Stimulated activated effector memory CD8-positive, alpha-beta T cell treated with anti-CD3 and anti-CD28 coated beads, Interleukin-12 subunit alpha, Interleukin-12 subunit beta, amount 100 ng/mL, for 72 hours (primary cell): ENCODE data around the gene SPTBN4.
"Not testable (repeated sequence)": the region's sequence is repeated elsewhere in the genome, so short reads cannot be mapped to it uniquely, and the experiment has no call there.

ENCODE experiments used
- ATAC-seq: fragments of 150-1000 bp; cut with Tn5 transposase; 2 replicates; pipeline ENCODE4 v1.10.0; 2021
- DNase-seq, 2 donors: peaks; one replicate each; pipeline ENCODE4 v3.0.0; 2021 to 2022; ENCODE audit warnings: low spot score in 2 of 2
- H3K27ac Mint-ChIP-seq: one replicate; pipeline ENCODE4 v1.8.0; 2022; ENCODE audit warnings: mild to moderate bottlenecking, mixed read lengths
- H3K36me3 Mint-ChIP-seq: one replicate; pipeline ENCODE4 v1.8.0; 2022; ENCODE audit warnings: mild to moderate bottlenecking, mixed read lengths
- H3K4me1 Mint-ChIP-seq: one replicate; pipeline ENCODE4 v1.8.0; 2022; ENCODE audit warnings: mixed read lengths
- H3K4me3 Mint-ChIP-seq: one replicate; pipeline ENCODE4 v1.8.0; 2022; ENCODE audit warnings: mild to moderate bottlenecking, mixed read lengths
- H3K9me3 Mint-ChIP-seq: one replicate; pipeline ENCODE4 v1.8.0; 2022; ENCODE audit warnings: mixed read lengths

SPTBN4 gene

GRCh38 chr19:40617961-40618360 is 151.2 kb downstream of the SPTBN4 start:
- no peak for ATAC-seq
- peaks cover 96% of the 10 kb centered on the region for H3K36me3 Mint-ChIP-seq
- DNase-seq: no peak
- no peaks in the 10 kb centered on the region for H3K9me3 Mint-ChIP-seq
- no peak overlapping the region for H3K4me3 Mint-ChIP-seq
- no peak overlapping the region for H3K27ac Mint-ChIP-seq
- peaks cover 48% of the 10 kb centered on the region for H3K4me1 Mint-ChIP-seq

DNA sequence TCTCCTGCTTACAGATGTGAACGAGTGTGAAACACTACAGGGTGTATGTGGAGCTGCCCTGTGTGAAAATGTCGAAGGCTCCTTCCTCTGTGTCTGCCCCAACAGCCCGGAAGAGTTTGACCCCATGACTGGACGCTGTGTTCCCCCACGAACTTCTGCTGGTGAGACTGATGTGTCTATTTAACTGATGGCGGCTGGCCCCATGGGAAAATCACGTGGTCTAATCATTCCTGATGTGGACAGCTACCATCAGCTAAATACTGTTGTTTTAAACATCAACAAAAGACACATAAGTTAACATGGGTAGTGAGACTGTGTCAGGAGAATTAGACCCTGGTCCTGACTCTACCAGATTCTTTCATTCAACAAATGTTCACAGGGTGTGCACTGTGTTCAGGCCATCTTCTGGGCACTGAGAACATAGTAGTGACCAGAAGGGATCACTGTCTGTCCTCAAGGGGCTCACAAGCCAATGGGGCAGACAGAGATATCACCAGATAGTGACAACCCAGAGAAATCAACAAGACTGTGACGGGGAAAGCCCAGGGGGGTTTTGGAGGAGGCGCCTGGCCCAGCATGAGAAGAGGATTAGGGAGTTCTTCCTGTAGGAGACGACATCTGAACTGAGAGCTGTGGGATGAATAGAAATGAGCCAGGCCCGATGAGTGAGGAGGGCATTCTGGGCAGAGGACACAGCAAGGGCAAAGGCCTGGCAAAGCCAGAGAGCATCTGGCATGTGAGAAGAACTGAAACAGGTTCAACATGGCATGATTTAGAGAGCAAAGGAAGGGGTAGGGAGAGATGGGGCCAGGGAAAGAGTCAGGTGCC is 152.7 kb downstream of the SPTBN4 start:
- H3K27ac Mint-ChIP-seq: peak overlapping the region; percentile 91
- H3K36me3 Mint-ChIP-seq: peaks cover 100% of the 10 kb centered on the region
- H3K4me3 Mint-ChIP-seq: no peak overlapping the region
- H3K9me3 Mint-ChIP-seq: no peaks in the 10 kb centered on the region
- ATAC-seq (no peak), DNase-seq (no peak)
- H3K4me1 Mint-ChIP-seq: peaks cover 32% of the 10 kb centered on the region

DNA sequence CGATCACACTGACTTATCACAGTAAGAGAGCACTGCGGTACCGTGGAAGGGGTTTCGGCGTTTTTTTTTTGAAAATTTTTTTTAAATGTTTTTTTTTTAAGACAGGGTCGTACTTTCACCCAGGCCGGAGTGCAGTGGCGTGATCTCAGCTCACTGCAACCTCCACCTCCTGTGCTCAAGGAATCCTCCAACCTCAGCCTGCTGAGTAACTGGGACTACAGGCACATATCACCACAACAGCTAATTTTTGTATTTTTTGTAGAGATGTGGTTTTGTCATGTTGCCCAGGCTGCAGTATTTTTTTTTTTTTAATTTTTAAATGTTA is 153.3 kb downstream of the SPTBN4 start:
- peak overlapping the region; percentile 91 for H3K27ac Mint-ChIP-seq
- no peak for ATAC-seq
- DNase-seq: no peak
- no peaks in the 10 kb centered on the region for H3K9me3 Mint-ChIP-seq
- peaks cover 100% of the 10 kb centered on the region for H3K36me3 Mint-ChIP-seq
- peaks cover 32% of the 10 kb centered on the region for H3K4me1 Mint-ChIP-seq
- no peak overlapping the region for H3K4me3 Mint-ChIP-seq

DNA sequence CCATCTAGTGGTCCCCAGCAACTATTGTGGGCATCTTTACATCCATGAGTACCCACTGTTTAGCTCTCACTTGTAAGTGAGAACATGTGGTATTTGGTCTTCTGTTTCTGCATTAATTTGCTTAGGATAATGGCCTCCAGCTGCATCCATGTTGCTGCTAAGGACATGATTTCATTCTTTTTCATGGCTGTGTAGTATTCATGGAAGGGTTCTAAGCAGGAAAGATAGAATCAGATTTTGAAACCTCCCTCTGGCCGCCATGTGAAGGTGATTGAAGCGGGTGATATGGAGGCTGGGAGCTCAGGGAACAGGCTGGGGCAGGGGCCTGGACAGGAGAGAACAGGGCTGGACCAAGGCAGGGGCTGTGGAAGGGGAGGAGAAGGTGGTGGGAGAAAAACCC is 154.5 kb downstream of the SPTBN4 start:
- H3K9me3 Mint-ChIP-seq: no peaks in the 10 kb centered on the region
- H3K4me1 Mint-ChIP-seq: peaks cover 34% of the 10 kb centered on the region
- ATAC-seq (no peak), DNase-seq (no peak)
- H3K4me3 Mint-ChIP-seq: no peak overlapping the region
- peak overlapping the region; percentile 91 for H3K27ac Mint-ChIP-seq
- H3K36me3 Mint-ChIP-seq: peaks cover 100% of the 10 kb centered on the region

DNA sequence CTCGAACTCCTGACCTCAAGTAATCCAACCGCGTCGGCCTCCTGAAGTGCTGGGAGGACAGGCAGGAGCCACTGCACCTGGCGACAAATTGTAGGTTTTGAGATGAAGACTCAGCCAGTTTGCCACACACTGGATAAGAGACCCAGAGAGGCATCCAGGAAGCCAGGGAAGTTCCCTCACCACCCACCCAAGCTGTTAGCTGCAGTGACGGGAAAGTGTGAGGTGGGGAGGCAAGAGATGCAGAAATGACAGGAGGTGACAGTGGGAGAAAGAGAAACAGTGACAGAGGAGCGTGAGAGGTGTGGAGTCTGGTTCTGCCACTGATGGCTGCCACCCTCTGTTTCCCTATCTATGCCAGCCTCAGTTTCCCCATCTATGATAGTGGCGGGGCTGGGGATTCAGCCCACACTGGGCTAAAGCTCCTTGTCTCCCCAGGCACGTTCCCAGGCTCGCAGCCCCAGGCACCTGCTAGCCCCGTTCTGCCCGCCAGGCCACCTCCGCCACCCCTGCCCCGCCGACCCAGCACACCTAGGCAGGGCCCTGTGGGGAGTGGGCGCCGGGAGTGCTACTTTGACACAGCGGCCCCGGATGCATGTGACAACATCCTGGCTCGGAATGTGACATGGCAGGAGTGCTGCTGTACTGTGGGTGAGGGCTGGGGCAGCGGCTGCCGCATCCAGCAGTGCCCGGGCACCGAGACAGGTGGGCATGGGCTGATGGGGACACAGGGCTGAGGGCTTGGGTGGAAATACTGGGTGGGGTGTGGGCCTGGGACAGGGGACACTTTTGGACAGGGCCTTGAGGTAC is 155.4 kb downstream of the SPTBN4 start:
- peaks cover 100% of the 10 kb centered on the region for H3K36me3 Mint-ChIP-seq
- DNase-seq: no peak
- H3K27ac Mint-ChIP-seq: peak overlapping the region; percentile 91
- H3K4me1 Mint-ChIP-seq: peaks cover 38% of the 10 kb centered on the region
- no peak overlapping the region for H3K4me3 Mint-ChIP-seq
- no peak for ATAC-seq
- H3K9me3 Mint-ChIP-seq: no peaks in the 10 kb centered on the region

DNA sequence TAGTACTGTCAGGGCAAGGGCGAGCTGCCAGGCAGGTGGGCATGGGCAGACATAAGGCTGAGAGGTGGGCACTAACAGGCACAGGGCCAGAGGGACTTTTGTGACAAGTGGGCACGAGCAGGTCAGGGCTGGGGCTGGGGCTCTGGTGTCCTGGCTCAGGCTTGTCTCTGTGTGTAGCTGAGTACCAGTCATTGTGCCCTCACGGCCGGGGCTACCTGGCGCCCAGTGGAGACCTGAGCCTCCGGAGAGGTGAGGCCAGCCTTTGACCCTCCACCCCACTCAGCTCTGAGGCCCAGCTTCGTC is 155.9 kb downstream of the SPTBN4 start:
- Mint-ChIP-seq H3K9me3 (no peaks in the 10 kb centered on the region), H3K4me1 (peaks cover 38% of the 10 kb centered on the region), H3K4me3 (no peak overlapping the region), H3K27ac (peak overlapping the region; percentile 91), H3K36me3 (peaks cover 100% of the 10 kb centered on the region)
- DNase-seq: no peak
- no peak for ATAC-seq

- Mint-ChIP-seq H3K36me3 (peaks cover 100% of the 10 kb centered on the region), H3K4me1 (peaks cover 38% of the 10 kb centered on the region), H3K27ac (peak overlapping the region; percentile 23), H3K4me3 (no peak overlapping the region), H3K9me3 (no peaks in the 10 kb centered on the region)
- DNase-seq: no peak
- peak; percentile 52 for ATAC-seq
Measured at GRCh38 chr19:40623403-40624251, 156.8 kb downstream of the SPTBN4 start.

- H3K4me1 Mint-ChIP-seq: peaks cover 31% of the 10 kb centered on the region
- H3K36me3 Mint-ChIP-seq: peaks cover 100% of the 10 kb centered on the region
- not testable (repeated sequence) for ATAC-seq, H3K9me3 Mint-ChIP-seq, DNase-seq, H3K4me3 Mint-ChIP-seq
- H3K27ac Mint-ChIP-seq: peak overlapping the region; percentile 85
Measured at GRCh38 chr19:40624369-40625153, 157.8 kb downstream of the SPTBN4 start.

- no peak overlapping the region for H3K4me3 Mint-ChIP-seq
- H3K4me1 Mint-ChIP-seq: peaks cover 31% of the 10 kb centered on the region
- H3K36me3 Mint-ChIP-seq: peaks cover 100% of the 10 kb centered on the region
- peak overlapping the region; percentile 85 for H3K27ac Mint-ChIP-seq
- no peaks in the 10 kb centered on the region for H3K9me3 Mint-ChIP-seq
- DNase-seq: no peak
- ATAC-seq: peak; percentile 25
Measured at GRCh38 chr19:40625406-40626120, 158.8 kb downstream of the SPTBN4 start.
